ENCODE data around the gene NEU1.
"Not testable (repeated sequence)": the region's sequence is repeated elsewhere in the genome, so short reads cannot be mapped to it uniquely, and the experiment has no call there.

Gene NEU1

DNA sequence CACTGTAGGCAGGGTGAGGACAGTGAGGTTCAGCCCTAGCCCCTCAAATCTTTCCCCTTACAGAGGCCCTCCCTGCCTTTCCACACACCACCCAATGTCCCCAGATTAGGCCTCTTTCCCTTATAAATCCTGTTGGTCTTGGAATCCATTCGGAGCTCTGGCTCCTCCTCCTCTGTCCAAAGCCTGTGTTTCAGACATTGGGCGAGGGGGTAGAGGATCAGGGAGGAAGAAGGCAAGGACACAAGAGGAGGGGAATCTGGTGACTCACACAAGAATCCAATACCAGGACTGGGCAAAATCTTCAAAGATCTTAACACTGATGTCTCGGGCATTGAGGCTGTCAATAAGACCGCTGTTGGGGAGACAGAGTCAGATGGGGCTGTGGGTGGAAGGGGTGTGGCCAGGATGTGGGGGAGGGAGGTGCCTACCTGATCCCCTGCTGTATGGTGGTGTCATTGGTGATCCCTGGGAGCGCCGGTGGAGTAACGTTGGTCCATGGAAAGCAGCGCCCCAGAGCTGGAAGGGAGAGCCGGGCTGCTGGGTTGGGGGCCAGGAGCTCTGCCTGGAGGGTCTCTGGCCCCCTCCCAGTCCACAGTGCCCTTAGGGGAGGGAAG, 8.5 kb upstream of the NEU1 start:
- no peak for DNase-seq

- no peak for DNase-seq
Observed at GRCh38 chr6:31870385-31870921, 7.8 kb upstream of the NEU1 start.

DNA sequence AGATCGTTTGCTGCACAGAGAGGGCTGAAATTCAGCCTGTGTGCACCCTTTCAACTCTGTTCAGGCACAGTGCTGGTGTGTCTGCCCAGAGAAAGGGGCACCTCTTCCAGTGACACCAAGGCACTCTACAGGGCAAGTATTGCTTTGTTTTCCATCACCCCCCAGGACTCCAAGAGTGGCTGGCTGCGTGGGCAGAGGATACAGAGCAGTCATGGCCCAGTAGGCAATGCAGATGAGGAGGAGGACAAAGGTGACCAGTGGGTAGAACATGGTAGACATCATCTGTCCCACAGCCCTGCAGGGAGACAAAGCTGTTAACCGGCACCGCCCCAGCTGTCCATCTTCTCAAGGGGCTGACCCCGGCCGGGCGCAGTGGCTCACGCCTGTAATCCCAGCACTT, 6.7 kb upstream of the NEU1 start:
- DNase-seq = no peak

DNA sequence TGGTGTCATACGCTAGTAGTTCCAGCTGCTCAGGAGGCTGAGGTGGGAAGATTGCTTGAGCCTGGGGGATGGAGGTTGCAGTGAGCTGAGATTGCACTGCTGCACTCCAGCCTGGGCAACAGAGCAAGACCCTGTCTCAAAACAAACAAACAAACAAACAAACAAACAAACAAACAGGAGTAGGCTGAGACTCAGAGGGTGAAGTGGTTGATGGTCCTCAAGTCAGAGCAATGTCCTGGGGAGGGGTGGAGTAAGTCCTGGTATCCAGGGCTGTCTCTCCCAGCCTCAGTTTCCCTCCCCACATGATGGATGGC, 6.0 kb upstream of the NEU1 start:
- DNase-seq = not testable (repeated sequence)

GRCh38 chr6:31865205-31866118, 2.8 kb upstream of the NEU1 start:
- DNase-seq = no peak

- no peak for DNase-seq
Observed at GRCh38 chr6:31864818-31865204, 2.2 kb upstream of the NEU1 start.

GRCh38 chr6:31864123-31864562, 1.5 kb upstream of the NEU1 start:
- DNase-seq = not testable (repeated sequence)

- DNase-seq = no peak
Observed at GRCh38 chr6:31861919-31862343, 690 bp downstream of the NEU1 start.

DNA sequence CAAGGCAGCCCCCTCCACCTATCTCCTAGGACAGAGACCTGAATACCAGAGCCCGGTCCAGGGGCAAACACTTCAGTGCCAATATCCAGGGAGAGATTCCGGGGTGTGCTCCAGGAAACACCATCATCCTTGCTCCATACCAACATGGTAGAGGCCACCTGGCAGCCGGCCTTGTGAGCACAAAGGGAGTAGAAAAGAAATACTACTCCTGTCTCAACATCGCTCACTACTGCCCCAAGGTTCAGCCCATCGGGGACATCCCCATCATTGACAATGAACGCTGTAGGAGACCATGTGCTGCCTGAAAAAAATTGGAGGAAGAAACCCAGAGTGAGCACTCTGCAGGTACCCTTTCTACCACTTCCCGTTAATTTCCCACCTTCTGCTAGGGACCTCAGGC, 1.5 kb downstream of the NEU1 start:
- DNase-seq = no peak

DNA sequence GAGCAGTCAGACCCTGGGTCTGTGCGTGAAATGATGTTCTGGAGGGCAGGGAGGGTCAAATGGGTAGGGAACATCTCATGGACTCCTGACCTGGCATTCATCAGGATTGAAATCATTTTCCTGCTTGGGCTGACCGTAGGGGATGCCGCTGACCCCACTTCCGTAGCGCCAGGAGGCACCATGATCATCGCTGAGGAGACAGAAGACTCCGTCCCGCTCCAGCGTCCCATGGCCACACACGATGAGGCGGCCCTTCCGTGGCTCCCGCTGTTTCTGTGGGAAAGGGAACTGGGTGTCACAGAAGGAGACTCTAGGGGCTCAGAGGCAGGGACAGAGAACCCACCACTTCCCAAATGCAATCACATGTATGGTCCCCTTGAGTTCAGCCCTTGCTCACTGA, 2.3 kb downstream of the NEU1 start:
- no peak for DNase-seq

GRCh38 chr6:31859923-31860322, 2.7 kb downstream of the NEU1 start:
- DNase-seq = no peak

GRCh38 chr6:31858707-31859106, 3.9 kb downstream of the NEU1 start:
- no peak for DNase-seq

DNA sequence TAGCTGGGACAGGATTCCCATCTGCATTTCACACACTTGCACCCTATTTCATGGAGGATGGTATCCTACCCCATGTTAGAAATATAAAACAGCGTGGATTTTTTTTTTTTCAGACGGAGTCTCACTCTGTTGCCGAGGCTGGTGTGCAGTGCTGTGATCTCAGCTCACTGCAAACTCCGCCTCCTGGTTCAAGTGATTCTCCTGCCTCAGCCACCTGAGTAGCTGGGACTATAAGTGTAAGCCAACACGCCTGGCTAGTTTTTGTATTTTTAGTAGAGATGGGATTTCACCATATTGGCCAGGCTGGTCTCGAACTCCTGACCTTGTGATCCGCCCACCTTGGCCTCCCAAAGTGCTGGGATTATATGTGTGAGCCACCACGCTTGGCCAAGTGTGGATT, 4.8 kb downstream of the NEU1 start:
- DNase-seq = not testable (repeated sequence)

DNA sequence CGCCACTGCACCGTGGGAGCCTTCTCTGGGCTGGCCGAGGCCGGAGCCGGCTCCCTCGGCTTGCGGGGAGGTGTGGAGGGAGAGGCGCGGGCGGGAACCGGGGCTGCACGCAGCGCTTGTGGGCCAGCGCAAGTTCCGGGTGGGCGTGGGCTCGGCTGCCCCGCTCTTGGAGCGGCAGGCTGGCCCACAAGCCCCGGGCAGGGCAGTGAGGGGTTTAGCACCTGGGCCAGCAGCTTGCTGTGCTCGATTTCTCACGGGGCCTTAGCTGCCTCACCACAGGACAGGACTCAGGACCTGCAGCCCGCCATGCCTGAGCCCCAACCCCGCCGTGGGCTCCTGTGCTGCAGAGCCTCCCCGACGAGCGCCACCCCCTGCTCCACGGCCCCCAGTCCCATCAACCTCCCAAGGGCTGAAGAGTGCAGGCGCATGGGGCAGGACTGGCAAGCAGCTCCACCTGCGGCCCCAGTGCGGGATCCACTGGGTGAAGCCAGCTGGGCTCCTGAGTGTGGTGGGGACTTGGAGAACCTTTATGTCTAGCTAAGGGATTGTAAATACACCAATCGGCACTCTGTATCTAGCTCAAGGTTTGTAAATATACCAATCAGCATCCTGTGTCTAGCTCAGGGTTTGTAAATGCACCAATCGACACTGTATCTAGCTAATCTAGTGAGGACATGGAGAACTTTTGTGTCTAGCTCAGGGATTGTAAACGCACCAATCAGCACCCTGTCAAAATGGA, 10.5 kb downstream of the NEU1 start:
- not testable (repeated sequence) for DNase-seq

GRCh38 chr6:31851485-31851832, 11.2 kb downstream of the NEU1 start:
- no peak for DNase-seq

DNA sequence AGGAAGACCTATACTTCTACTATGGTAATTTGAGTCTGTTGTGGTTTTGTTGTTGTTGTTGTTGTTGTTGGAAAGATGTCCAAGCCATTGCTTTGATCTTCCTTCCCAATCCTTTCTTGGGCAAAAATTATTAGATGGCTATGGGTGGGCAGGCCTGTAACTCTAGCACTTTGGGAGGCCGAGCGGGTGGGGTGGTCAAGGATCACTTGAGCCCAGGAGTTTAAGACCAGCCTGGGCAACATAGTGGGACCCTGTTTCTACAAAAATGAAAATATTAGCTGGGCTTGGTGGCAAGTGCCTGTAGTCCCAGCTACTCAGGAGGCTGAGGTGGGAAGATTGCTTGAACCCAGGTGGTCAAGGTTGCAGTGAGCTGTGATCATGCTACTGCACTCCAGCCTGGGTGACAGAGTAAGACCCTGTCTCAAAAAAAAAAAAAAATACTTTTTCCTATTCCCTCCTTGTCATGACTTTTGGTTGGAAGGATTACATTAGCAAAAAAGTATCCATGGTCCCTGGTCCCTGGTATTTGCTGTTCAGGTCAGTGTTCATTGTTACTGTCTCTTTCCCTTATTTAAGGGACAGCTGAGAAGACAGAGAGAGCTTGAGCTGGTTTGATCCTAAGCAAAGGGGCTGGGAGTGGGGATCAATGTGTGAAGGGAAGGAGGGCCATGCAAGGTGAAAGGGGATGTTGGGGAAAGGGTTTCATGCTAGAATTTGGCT, 11.7 kb downstream of the NEU1 start:
- DNase-seq = no peak

DNA sequence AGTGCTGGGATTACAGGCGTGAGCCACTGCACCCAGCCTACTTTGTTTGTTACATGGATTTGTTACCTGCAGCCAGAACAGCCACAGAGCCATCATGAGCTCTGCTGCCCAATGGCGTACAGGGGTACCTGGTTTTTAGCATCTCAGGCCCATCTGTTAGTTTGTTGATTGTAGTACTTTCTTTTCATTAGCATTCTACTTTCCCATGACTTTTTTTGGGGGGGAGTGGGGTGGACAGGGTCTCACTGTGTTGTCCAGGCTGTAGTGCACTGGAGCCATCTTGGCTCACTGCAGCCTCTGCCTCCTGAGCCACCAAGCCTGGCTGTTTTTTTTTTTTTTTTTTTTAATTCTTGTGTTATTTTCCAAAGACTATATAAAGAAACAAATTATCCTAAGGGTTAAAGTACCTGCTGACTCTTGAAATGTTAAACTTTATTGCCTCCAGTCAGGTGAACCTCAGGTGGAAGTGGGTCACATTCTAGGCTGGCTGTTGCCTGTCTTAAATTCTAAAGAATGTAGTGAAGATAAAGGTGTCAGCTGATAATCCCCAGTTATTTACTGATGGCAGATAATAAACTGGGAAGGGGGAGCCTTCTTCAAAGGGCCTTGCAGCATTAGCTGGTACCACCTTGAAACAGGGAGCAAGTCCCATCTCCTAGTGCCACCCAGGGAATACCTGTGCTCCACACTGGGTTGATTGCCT, 15.2 kb downstream of the NEU1 start:
- no peak for DNase-seq

- DNase-seq = no peak
Observed at GRCh38 chr6:31844507-31844906, 18.1 kb downstream of the NEU1 start.

DNA sequence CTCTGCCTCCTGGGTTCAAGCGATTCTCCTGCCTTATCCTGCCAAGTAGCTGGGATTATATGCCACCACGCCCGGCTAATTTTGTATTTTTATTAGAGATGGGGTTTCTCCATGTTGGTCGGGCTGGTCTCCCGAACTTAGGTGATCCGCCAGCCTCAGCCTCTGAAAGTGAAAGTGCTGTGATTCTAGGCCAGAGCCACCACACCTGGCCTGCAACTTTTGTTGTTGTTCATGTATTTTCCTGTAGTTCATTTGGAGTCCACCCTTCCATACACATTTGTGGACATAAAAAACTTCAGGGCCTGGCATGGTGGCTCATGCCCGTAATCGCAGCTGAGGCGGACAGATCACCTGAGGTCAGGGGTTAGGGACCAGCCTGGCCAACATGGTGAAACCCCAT, 20.6 kb downstream of the NEU1 start:
- DNase-seq = no peak

DNA sequence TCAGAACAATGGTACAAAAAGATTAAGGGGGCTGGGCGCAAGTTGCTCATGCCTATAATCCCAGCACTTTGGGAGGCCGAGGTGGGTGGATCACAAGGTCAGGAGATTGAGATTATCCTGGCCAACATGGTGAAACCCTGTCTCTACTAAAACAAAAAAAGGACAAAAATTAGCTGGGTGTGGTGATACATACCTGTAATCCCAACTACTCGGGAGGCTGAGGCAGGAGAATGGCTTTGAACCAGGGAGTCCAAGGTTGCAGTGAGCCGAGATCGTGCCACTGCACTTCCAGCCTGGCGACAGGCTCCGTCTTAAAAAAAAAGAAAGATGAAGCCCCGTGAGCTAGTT, 22.9 kb downstream of the NEU1 start:
- DNase-seq = not testable (repeated sequence)

- no peak for DNase-seq
Observed at GRCh38 chr6:31838968-31839367, 23.7 kb downstream of the NEU1 start.

- DNase-seq = not testable (repeated sequence)
Observed at GRCh38 chr6:31838114-31838553, 24.5 kb downstream of the NEU1 start.

All from CD4-positive, alpha-beta T cell treated with Interferon gamma for 1 hour (primary cell).